Choroid plexus epithelial cell (primary cell): Measurements from ENCODE around the gene KIAA1191.

ENCODE experiments used
- DNase-seq: peaks from one replicate; pipeline ENCODE4 v3.0.0-alpha.2; 2010; ENCODE audit warnings: low read depth
- H3K4me3 ChIP-seq: 2 replicates; pipeline ENCODE4 v1.5.1; 2011; ENCODE audit warnings: low read depth, mild to moderate bottlenecking, control low read depth, low read length, moderate library complexity
- CTCF ChIP-seq: conservative IDR thresholded peaks from 2 replicates; pipeline ENCODE4 v1.5.1; 2011; ENCODE audit warnings: low read depth, mild to moderate bottlenecking, control low read depth, inconsistent platforms, low read length, moderate library complexity

KIAA1191 gene

GRCh38 chr5:176383961-176384360, 22.4 kb upstream of the KIAA1191 start:
- no peak for TF ChIP-seq CTCF
- DNase-seq, result no peak
- H3K4me3 ChIP-seq, result no peak overlapping the region

- H3K4me3 ChIP-seq, result no peak overlapping the region
- DNase-seq, result no peak
- TF ChIP-seq CTCF, result no peak
Measured at GRCh38 chr5:176383248-176383905, 21.8 kb upstream of the KIAA1191 start.

GRCh38 chr5:176382721-176383120, 21.2 kb upstream of the KIAA1191 start:
- no peak overlapping the region for H3K4me3 ChIP-seq
- TF ChIP-seq CTCF, result no peak
- no peak for DNase-seq

- TF ChIP-seq CTCF, result no peak
- DNase-seq, result no peak
- H3K4me3 ChIP-seq, result no peak overlapping the region
Measured at GRCh38 chr5:176381979-176382378, 20.4 kb upstream of the KIAA1191 start.

GRCh38 chr5:176381423-176381822, 19.9 kb upstream of the KIAA1191 start:
- no peak for TF ChIP-seq CTCF
- H3K4me3 ChIP-seq, result no peak overlapping the region
- DNase-seq, result no peak

- TF ChIP-seq CTCF, result no peak
Measured at GRCh38 chr5:176379881-176380280, 18.3 kb upstream of the KIAA1191 start.

GRCh38 chr5:176373100-176373818, 11.7 kb upstream of the KIAA1191 start:
- no peak for TF ChIP-seq CTCF
- peak; percentile 23 for DNase-seq
- no peak overlapping the region for H3K4me3 ChIP-seq

More at GRCh38 chr5:176379881-176380280, 18.3 kb upstream of the KIAA1191 start:
- no peak overlapping the region for H3K4me3 ChIP-seq
- no peak for DNase-seq
